ENCODE data around the gene PITPNM2. TPM values are rescaled to one million over a fixed set of nuclear protein-coding genes. Genes with fewer than 3 reads are reported as not detected.

The PITPNM2 gene
- total and polyA plus RNA-seq, 9 of the 15 experiments (the other 6 are each of a cell fraction or from before 2014, with no cell fraction given), result 0.03 to 10.8 (median 2.9) TPM

DNA sequence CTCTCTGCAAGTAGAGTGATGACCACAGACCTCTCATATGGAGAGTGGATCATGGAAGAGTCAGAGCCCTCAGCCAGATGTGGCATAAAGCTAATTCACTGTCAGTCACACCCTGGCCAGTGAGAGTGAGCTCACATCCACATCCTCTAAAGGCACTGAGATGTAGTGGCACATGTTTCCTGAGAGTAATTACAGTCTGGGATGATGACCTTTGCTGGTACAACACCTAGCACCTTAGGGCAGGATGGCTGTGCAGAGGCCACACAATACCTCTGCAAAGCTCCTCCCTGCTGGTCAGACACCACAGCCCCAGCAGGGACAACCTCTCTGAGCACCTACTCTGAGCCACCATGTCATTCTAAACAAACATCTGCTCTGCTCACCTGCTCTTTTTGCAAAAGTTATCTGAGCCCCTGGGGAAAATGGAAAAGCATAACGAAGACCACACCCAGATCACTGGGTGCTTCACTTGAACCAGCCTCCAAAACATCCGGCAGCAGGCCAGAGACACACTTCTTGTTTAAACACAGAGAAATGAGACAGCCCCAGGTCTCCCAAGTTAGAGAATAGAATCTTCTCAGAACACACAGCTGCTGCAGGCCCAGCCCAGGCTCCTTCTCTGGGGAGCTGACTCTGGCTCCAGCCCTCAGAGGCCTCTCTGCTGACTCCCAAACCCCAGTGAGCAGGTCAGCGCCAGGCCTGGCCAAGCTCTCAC lies 30.3 kb downstream of the PITPNM2 start (continued):
- TF ChIP-seq, protein P1, sequence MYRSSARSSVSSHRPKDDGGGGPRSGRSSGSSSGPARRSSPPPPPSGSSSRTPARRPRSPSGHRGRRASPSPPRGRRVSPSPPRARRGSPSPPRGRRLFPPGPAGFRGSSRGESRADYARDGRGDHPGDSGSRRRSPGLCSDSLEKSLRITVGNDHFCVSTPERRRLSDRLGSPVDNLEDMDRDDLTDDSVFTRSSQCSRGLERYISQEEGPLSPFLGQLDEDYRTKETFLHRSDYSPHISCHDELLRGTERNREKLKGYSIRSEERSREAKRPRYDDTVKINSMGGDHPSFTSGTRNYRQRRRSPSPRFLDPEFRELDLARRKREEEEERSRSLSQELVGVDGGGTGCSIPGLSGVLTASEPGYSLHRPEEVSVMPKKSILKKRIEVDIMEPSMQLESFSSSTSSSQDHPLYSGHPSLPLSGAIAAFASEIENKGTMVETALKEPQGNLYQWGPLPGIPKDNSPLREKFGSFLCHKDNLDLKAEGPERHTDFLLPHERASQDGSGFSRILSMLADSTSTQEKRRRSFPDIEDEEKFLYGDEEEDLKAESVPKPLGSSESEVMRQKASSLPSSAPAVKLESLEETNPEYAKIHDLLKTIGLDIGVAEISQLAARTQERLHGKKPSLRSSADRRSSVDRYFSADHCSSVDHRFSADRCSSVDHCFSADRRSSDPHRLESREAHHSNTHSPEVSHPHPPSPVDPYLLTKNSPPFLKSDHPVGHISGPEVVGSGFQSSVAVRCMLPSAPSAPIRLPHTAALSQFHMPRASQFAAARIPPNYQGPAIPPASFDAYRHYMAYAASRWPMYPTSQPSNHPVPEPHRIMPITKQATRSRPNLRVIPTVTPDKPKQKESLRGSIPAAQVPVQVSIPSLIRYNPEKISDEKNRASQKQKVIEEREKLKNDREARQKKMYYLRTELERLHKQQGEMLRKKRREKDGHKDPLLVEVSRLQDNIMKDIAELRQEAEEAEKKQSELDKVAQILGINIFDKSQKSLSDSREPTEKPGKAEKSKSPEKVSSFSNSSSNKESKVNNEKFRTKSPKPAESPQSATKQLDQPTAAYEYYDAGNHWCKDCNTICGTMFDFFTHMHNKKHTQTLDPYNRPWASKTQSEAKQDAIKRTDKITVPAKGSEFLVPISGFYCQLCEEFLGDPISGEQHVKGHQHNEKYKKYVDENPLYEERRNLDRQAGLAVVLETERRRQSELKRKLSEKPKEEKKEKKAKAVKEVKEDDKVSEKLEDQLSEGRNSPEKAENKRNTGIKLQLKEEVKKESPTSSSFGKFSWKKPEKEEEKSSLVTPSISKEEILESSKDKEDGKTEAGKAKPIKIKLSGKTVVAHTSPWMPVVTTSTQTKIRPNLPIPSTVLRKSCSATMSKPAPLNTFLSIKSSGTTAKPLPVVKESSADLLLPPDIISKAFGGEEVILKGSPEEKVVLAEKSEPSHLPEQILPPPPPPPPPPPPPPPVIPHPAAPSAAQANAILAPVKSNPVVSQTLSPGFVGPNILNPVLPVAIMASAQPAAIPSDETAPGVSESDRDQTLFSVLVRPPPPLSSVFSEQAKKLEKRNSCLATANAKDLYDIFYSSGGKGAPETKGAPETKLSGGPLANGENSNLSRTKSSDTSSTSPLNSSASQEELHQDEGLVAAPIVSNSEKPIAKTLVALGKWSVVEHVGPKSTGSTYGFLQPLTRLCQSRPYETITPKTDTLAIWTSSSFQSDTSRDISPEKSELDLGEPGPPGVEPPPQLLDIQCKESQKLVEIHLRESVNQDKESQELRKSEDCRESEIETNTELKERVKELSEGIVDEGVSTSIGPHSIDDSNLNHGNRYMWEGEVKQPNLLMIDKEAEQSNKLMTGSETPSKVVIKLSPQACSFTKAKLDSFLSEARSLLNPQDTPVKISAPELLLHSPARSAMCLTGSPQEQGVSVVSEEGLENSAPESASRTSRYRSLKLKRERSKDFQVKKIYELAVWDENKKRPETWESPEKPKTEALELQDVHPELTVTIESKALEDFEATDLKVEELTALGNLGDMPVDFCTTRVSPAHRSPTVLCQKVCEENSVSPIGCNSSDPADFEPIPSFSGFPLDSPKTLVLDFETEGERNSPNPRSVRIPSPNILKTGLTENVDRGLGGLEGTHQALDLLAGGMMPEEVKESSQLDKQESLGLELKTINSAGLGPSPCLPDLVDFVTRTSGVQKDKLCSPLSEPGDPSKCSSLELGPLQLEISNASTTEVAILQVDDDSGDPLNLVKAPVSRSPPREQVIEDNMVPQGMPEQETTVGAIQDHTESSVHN (IDR thresholded peaks at IDR 0.05; ENCODE audit: borderline replicate concordance in 1 of 2, low read depth in 1 of 2), result no peak
- no peak for TF ChIP-seq PHF21A (IDR thresholded peaks at IDR 0.05; ENCODE audit: borderline replicate concordance, low read depth)
- no peak for TF ChIP-seq CBX1 (IDR thresholded peaks at IDR 0.05; ENCODE audit: low read depth)
- no peak for TF ChIP-seq PKNOX1 (IDR thresholded peaks at IDR 0.05)
- no peak for TF ChIP-seq HNRNPL (IDR thresholded peaks at IDR 0.05; ENCODE audit: low read depth, low read length)

Measured in K562 (cell line).